Spinal cord (tissue), 10 donors: ENCODE data around the gene KANK4. TPM values are rescaled to one million over a fixed set of nuclear protein-coding genes. Genes with fewer than 3 reads are reported as not detected.

ENCODE experiments used
- DNase-seq, 6 donors: peaks; one replicate each; pipeline versions ENCODE4 v3.0.0 to v3.0.0-alpha.2; 2013 to 2015; ENCODE audit warnings: low spot score in 6 of 6, low read depth in 4 of 6
- H3K27ac ChIP-seq: one replicate; pipeline ENCODE4 v1.5.1; 2013; ENCODE audit warnings: low read depth, low read length, control low read depth
- H3K27me3 ChIP-seq: one replicate; pipeline ENCODE4 v1.6.1; 2013; ENCODE audit warnings: low read length; ENCODE audit not compliant: control insufficient read depth, insufficient read depth
- H3K36me3 ChIP-seq: one replicate; pipeline ENCODE4 v1.6.1; 2013; ENCODE audit warnings: low read length; ENCODE audit not compliant: control insufficient read depth, insufficient read depth
- H3K4me1 ChIP-seq: one replicate; pipeline ENCODE4 v1.6.1; 2013; ENCODE audit warnings: low read length; ENCODE audit not compliant: control insufficient read depth, insufficient read depth
- H3K4me3 ChIP-seq: one replicate; pipeline ENCODE4 v1.5.1; 2013; ENCODE audit warnings: low read depth, low read length, control low read depth
- H3K9me3 ChIP-seq: one replicate; pipeline ENCODE4 v1.6.1; 2013; ENCODE audit warnings: low read length; ENCODE audit not compliant: control insufficient read depth, insufficient read depth
- WGBS: methylation state at CpG from one replicate; pipeline ENCODE4 v1.1.5; 2013; ENCODE audit warnings: missing lambda C conversion rate; ENCODE audit not compliant: insufficient coverage; 5-methylcytosine and 5-hydroxymethylcytosine counted together
- polyA plus RNA-seq, 2 donors: library from polyadenylated mRNA; unstranded; fragments of 120-200 nt; gene quantifications; one replicate each; pipeline ENCODE4 v1.2.1, GENCODE V29; 2013; ENCODE audit not compliant: insufficient read length in 2 of 2
- total RNA-seq, 2 donors: library from RNA; depleted of rRNA in 1 of 2; stranded (reverse); fragments of 120-200 nt in 1 of 2; fragments of >200 nt in 1 of 2; gene quantifications; one replicate each; pipeline versions ENCODE4 v1.2.3 to v1.2.4, GENCODE V29; 2013 to 2014
- donor health status: healthy.

The KANK4 gene
- total and polyA plus RNA-seq, 4 donors: 8.9 to 23.8 (median 19.6) TPM

DNA sequence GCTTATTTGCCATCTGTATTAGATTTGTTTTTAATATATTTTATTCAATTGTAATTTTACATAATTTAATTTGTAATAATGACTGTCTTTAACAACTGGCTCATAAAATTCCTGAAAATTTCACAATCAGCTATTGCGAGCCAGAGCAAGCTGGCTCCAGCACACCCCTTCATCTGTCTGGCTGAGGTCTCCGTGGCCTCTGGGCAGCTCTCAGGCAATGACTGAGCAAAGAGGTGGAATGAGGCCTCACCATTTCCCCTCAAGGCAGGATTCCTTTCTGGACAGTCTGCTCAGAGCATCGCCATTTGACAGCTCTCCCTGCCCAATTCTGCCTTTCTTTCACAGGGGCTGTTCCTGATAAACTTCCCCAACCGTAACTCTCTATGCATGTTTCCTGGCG is 5.8 kb upstream of the KANK4 start:
- H3K27me3 ChIP-seq: peaks cover 7% of the 10 kb centered on the region
- no peaks in the 10 kb centered on the region for H3K36me3 ChIP-seq
- no peak overlapping the region for H3K27ac ChIP-seq
- H3K9me3 ChIP-seq: no peaks in the 10 kb centered on the region
- DNase-seq: no peak
- no peaks in the 10 kb centered on the region for H3K4me1 ChIP-seq
- no peak overlapping the region for H3K4me3 ChIP-seq
- WGBS: 89% methylated on average over 5 of the region's 5 CpGs

DNA sequence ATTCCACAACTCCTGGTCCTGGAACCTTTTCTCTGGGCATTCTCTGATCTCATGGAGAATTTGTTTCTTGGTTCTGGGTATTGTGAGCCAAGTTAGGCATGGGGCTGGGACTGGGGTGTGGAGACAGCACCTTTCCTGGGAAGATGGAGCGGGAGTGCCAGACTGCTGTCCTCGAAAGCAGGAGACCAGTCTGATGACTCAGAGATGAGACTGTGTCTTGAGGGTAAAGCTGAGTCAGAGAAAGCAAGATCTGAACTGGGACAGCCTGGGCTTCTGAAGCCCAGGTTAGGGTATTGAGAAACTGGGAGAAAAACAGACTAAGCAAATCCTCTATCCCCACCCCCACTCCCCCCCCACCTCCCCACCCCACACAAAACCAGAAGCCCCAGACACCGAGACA is 2.2 kb upstream of the KANK4 start:
- no peak for DNase-seq
- no peak overlapping the region for H3K4me3 ChIP-seq
- H3K9me3 ChIP-seq: no peaks in the 10 kb centered on the region
- H3K27ac ChIP-seq: no peak overlapping the region
- H3K4me1 ChIP-seq: peaks cover 12% of the 10 kb centered on the region
- peaks cover 30% of the 10 kb centered on the region for H3K27me3 ChIP-seq
- 86% methylated on average over 2 of the region's 3 CpGs for WGBS
- H3K36me3 ChIP-seq: no peaks in the 10 kb centered on the region

DNA sequence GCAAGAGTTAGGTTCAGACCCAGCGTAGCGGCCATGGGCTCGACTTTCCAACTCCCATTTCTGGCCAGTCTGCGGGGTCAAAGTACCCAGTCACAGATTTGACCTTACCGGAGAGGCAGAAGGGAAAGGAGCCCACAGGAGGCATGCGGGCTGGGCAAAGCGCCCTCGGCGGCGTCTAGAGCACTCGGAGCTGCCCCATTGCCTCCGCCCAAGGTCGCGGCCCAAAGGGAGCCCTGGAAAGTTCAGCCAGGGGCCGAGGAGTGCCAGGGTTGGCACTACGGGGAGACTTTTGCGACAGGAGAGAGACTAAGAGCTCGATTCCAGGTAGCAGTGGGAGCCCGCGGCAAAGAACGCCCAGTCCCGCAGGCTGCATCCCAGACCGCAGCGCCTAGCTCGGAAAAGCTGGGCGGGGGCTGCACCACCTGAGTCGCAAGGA is 896 bp downstream of the KANK4 start:
- peaks cover 19% of the 10 kb centered on the region for H3K4me1 ChIP-seq
- peak in 1 of 6 donors; percentile 16 for DNase-seq
- peaks cover 30% of the 10 kb centered on the region for H3K27me3 ChIP-seq
- peak overlapping the region; percentile 74 for H3K27ac ChIP-seq
- no peaks in the 10 kb centered on the region for H3K9me3 ChIP-seq
- peak overlapping the region; percentile 51 for H3K4me3 ChIP-seq
- 12% methylated on average over 27 of the region's 27 CpGs for WGBS
- H3K36me3 ChIP-seq: no peaks in the 10 kb centered on the region

DNA sequence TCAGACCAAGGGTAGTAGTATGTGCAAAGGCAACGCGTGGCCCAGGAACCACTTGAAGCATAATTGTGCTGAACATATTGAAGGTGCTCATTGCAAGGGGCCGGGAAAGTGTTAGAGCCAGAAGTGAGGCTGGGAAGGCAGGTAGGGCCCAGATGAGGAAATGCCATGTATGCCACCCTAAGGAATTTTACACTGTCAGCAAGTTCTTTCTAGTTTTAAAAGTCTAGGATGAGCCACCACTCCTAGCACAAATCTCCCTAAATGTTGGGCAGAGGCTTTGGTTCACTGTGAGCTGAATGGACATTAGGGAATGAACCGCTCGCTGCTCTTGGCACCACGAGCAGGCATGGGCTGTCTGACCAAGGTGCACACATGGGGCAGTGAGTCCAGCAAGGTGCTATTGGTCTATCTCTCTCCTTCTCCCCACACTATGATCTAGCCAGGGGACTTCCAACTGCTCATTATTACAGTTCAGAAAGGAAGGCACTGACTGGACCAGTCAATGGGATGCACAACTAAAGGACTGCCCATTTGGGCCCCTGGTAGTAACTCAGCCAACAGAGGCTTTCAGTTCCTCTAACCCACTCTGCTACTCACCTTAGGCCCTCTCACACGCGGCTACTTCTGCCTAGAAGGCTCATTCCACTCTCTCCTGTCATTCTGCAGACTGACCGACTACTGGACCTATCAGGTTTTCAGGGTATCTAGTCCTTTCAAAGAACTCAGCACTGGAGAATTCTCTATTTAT is 2.0 kb downstream of the KANK4 start:
- Histone ChIP-seq H3K27ac (peak overlapping the region; percentile 74), H3K36me3 (no peaks in the 10 kb centered on the region), H3K9me3 (no peaks in the 10 kb centered on the region), H3K27me3 (peaks cover 30% of the 10 kb centered on the region), H3K4me1 (peaks cover 19% of the 10 kb centered on the region), H3K4me3 (peak overlapping the region; percentile 51)
- no peak for DNase-seq
- 93% methylated on average over 6 of the region's 9 CpGs for WGBS

DNA sequence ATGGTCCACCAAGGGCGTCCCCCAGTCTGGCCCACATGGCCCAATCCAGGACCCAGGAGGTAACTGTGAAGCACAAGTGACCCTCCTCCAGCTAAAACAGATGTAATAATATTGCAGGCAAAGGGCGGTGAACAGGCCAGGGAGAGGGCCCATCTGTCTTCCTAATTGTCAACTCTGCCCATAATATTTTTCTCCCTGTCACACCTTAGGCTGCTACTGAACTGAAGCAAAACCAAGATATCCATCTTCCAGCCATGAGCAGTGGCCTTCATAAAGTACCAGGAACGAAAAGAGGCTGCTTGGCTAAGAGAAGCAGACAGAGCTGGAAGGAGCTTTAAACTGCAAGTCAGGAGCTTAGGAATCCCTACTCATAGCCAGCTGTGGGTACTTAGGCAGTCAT is 3.1 kb downstream of the KANK4 start:
- Histone ChIP-seq H3K4me1 (peaks cover 19% of the 10 kb centered on the region), H3K9me3 (no peaks in the 10 kb centered on the region), H3K36me3 (no peaks in the 10 kb centered on the region), H3K27me3 (peaks cover 30% of the 10 kb centered on the region), H3K4me3 (no peak overlapping the region), H3K27ac (peak overlapping the region; percentile 26)
- peak in 1 of 6 donors; percentile 70 for DNase-seq
- 76% methylated on average over 2 of the region's 3 CpGs for WGBS

DNA sequence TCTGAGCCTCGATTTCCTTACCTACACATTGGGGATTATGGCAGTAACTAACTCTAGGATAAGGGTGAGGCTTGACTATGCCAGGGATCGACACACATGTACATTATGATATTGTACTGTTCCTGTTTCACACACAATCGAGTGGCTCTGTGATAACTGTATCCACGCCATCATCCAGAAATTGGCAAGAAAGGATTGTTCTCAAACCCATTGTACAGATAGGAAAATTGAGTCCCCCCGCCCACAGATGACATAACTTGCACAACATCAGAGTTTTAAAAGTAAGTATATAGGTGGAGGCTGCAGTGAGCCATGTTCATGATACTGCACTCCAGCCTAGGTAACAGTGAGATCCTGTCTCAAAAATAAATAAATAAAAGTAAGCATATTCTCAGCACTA is 3.8 kb downstream of the KANK4 start:
- no CpG with 5 or more reads among the region's 5 CpGs for WGBS
- H3K27me3 ChIP-seq: peaks cover 26% of the 10 kb centered on the region
- H3K9me3 ChIP-seq: no peaks in the 10 kb centered on the region
- DNase-seq: no peak
- H3K27ac ChIP-seq: peak overlapping the region; percentile 62
- H3K4me1 ChIP-seq: peaks cover 19% of the 10 kb centered on the region
- H3K36me3 ChIP-seq: no peaks in the 10 kb centered on the region
- no peak overlapping the region for H3K4me3 ChIP-seq

DNA sequence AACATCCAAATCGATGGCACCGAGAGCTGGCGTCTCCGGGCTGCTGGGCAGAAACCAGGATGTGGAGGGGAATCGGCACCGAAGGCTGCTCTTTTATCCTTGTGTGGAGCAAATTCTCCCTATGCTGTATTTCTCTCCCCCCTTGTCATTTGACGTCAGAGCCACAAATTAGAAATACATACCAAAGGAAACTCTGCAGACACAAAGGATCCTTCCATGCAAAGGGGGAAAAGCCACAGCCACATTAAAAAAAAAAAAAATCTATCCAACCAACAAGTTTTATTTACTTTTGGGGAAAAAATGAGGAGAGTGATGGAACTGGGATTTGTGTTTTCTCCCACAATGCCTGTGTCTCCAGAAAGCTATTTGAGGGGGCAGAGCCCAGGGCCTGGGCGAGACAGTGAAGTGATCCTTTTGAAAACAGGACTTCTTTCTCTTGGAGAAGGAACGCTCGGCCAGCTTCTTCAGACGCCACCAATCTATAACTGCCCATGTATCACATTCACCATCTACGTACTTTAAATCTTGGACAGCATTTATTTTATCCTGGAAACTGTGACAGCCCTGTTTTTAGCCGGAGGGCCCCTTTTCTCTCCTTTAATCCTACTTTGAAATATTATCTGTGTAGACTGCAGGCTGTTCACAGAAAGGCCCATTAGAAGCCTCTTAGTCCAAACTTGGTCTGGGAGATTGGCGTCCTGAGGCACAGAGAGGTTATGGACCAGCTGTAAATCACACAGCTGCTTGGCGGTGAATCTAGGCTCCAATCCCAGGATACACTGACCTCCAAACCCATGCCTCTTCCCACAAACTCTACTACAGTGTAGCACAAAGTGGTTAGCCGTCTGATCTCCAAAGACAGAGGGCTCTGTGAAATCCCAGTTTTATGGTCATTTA is 4.5 kb downstream of the KANK4 start:
- Histone ChIP-seq H3K4me1 (peaks cover 18% of the 10 kb centered on the region), H3K36me3 (no peaks in the 10 kb centered on the region), H3K27ac (peak overlapping the region; percentile 62), H3K9me3 (no peaks in the 10 kb centered on the region), H3K4me3 (no peak overlapping the region), H3K27me3 (peaks cover 19% of the 10 kb centered on the region)
- DNase-seq: peak in 1 of 6 donors; percentile 18
- WGBS: 63% methylated on average over 10 of the region's 16 CpGs

DNA sequence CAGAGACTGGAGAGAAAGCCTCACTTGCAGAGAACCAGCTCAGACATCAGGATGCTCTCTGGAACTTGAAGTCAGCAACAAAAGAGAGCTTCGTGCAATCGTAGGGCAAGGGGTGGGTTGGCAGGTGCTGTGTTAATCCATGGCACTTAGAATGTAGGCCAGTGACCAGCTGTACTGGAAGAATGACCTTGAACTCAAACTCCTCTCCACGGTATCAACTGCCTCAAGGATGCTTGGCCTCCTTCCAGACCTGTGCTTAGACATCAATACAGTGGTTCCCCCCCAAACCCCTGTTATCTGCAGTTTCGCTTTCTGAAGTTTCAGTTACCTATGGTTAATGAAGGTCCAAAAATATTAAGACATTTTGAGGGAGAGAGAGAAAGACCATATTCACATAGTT is 6.5 kb downstream of the KANK4 start:
- Histone ChIP-seq H3K27ac (no peak overlapping the region), H3K9me3 (no peaks in the 10 kb centered on the region), H3K4me3 (no peak overlapping the region), H3K36me3 (no peaks in the 10 kb centered on the region), H3K4me1 (peaks cover 16% of the 10 kb centered on the region), H3K27me3 (peaks cover 10% of the 10 kb centered on the region)
- DNase-seq: no peak
- WGBS: 83% methylated on average over 3 of the region's 4 CpGs

DNA sequence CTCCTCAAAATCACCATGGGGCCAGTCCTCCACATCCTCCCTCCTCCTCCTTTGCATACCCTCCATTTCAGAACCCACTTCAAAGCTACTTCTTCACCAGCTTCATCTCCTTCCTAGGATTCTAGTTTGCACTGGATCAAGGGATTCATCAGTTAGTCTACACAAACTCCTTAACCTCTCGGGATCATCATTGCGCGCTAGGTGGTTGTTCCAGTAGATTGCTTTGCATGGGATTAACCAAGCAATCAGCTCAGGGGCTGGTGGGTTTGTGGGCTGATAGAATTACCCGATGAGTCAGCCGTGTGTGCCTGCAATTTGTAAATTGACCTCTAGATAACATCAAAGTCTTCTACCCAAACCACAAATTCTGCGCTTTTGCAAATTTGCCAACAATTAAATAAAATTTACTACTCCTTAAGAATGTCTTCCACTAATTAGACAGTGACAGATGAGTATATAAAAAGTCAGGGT is 7.7 kb downstream of the KANK4 start:
- Histone ChIP-seq H3K4me3 (no peak overlapping the region), H3K4me1 (peaks cover 16% of the 10 kb centered on the region), H3K36me3 (no peaks in the 10 kb centered on the region), H3K9me3 (no peaks in the 10 kb centered on the region), H3K27me3 (peaks cover 8% of the 10 kb centered on the region), H3K27ac (no peak overlapping the region)
- 80% methylated on average over 1 of the region's 6 CpGs for WGBS
- DNase-seq: no peak
